ENCODE measurements around the gene ZNF282. TPM values are rescaled to one million over a fixed set of nuclear protein-coding genes. Genes with fewer than 3 reads are reported as not detected.

ZNF282 gene
- total RNA-seq, 2 donors from 2014 or later, result 14.6 to 24.4 TPM

DNA sequence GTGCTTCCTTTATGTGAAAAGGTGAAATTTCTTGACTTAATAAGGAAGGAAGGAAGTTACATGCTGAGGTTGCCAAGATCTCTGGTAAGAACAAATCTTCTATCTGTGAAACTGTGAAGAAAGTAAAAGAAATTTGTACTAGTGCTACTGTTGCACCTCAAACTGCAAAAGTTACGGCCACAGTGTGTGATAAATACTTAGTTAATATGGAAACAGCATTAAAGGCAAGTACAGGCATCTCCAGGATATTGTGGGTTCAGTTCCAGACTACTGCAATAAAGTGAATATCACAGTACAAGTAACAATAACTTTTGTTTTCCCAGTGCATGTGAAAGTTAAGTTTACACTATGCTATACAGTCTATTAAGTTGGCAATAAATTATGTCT is 22.8 kb upstream of the ZNF282 start:
- Mint-ChIP-seq H3K4me1 (peaks cover 11% of the 10 kb centered on the region), H3K27me3 (no peaks in the 10 kb centered on the region), H3K4me3 (no peak overlapping the region), H3K36me3 (ENCODE audit: low read depth) (peaks cover 7% of the 10 kb centered on the region), H3K27ac (no peak overlapping the region)
- DNase-seq (no peak), ATAC-seq (no peak)
- no peaks in the 10 kb centered on the region for H3K9me3 ChIP-seq (ENCODE audit: control insufficient read depth, low read length, poor library complexity, severe bottlenecking)

DNA sequence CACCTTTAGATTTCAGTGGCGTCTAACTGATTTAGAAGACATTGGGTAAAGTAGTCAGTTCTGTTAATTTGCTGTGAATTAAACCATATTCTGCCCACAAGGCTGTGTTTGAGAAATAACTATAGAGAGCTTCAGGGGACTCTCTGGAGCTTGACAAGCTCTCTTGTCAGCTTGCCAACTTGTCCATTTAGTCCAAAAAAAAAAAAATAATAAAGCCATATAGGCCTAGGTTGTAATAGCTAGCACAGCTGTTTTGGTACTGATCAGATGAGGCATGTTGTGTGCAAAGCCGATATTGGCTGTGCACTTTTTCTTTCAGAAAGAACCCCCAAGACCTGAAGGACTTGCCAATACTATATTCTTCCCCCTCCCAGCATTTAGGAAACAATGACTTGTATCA is 20.2 kb upstream of the ZNF282 start:
- ATAC-seq (no peak), DNase-seq (no peak)
- Mint-ChIP-seq H3K4me1 (peaks cover 12% of the 10 kb centered on the region), H3K4me3 (no peak overlapping the region), H3K36me3 (ENCODE audit: low read depth) (peaks cover 12% of the 10 kb centered on the region), H3K27ac (no peak overlapping the region), H3K27me3 (no peaks in the 10 kb centered on the region)
- H3K9me3 ChIP-seq (ENCODE audit: control insufficient read depth, low read length, poor library complexity, severe bottlenecking), result no peaks in the 10 kb centered on the region

DNA sequence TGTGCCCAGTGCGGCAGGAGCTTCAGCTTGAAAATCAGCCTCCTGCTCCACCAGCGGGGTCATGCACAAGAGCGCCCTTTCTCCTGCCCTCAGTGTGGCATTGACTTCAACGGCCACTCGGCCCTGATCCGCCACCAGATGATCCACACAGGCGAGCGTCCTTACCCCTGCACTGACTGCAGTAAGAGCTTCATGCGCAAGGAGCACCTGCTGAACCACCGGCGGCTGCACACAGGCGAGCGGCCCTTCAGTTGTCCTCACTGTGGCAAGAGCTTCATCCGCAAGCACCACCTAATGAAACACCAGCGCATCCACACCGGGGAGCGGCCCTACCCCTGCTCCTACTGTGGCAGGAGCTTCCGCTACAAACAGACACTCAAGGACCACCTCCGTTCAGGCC is 16.1 kb upstream of the ZNF282 start:
- peaks cover 14% of the 10 kb centered on the region for H3K4me1 Mint-ChIP-seq
- no peak for DNase-seq
- H3K27ac Mint-ChIP-seq, result peak overlapping the region; percentile 37
- H3K4me3 Mint-ChIP-seq, result no peak overlapping the region
- H3K36me3 Mint-ChIP-seq (ENCODE audit: low read depth), result peaks cover 12% of the 10 kb centered on the region
- ATAC-seq, result no peak
- H3K9me3 ChIP-seq (ENCODE audit: control insufficient read depth, low read length, poor library complexity, severe bottlenecking), result no peaks in the 10 kb centered on the region
- no peaks in the 10 kb centered on the region for H3K27me3 Mint-ChIP-seq

DNA sequence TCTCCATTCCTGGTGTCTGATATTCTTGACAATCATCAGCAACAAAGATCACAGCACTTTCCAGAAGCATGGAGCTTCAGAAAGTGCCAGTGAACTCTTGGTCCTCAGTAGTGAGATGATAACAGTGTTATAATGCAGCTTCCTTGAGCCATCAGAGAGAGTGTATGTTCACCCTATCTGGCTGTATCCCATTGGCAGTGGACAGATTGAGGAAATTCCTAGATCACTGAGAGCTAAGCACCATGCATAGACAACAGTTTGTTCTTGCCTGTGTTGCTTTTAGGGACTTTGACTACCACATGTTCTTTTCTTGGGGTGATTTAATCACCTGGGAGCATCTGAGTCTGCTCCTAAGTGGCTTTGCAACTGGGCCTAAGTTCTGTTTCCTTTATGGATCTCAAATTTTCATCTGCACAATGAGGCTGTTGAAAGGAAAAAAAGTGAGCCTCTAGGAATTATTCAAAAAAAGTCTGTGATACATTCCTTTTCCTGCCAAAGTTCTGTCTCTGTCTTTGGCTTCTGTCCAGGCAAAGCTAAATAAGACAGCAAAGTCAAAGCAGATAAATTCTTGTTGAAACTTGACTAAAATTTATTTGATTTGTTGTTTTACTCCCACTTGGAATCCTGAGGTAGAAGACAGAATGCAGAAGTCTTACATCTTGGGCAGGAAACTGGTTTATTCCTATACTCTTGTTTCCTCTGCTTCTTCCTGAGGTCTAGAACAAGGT is 14.5 kb upstream of the ZNF282 start:
- DNase-seq (no peak), ATAC-seq (no peak)
- H3K9me3 ChIP-seq (ENCODE audit: control insufficient read depth, low read length, poor library complexity, severe bottlenecking), result no peaks in the 10 kb centered on the region
- Mint-ChIP-seq H3K36me3 (ENCODE audit: low read depth) (peaks cover 12% of the 10 kb centered on the region), H3K27ac (no peak overlapping the region), H3K4me3 (no peak overlapping the region), H3K27me3 (no peaks in the 10 kb centered on the region), H3K4me1 (peaks cover 12% of the 10 kb centered on the region)

DNA sequence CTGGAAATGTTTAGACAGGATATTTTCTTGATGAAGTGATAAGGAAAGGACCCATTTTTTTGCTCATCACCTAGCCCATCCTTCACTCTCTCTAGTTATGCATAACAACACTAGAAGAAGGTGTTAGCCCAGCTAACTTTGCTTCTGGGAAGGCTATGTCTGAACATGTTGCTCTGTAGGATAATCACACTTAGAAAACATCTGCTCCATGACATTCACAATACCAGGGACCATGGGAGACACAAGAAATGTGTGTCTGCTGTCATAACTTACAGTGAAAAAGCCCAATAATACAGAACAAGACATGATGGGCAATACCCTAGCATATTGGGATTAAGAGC is 13.9 kb upstream of the ZNF282 start:
- peak overlapping the region; percentile 65 for H3K27ac Mint-ChIP-seq
- H3K4me3 Mint-ChIP-seq, result no peak overlapping the region

DNA sequence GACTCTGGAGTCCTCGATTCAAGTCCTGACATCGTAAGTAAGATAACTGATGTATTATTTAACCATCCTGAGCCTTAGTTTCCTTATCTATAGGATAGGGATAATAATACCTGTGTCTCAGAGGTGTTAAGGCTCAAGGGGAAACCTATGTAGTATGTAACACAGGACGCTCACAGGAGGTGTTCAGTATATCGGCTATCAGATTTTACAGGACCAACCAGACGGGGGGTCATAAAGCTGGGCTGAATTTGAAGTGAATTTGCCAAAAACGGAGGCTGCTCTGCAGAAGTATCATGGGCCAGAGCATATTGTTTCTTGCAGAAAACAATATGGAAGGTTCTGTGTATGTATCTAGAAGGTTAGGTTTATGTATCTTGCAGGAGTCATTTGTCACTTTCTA is 11.1 kb upstream of the ZNF282 start:
- H3K9me3 ChIP-seq (ENCODE audit: control insufficient read depth, low read length, poor library complexity, severe bottlenecking), result no peaks in the 10 kb centered on the region
- H3K36me3 Mint-ChIP-seq (ENCODE audit: low read depth), result no peaks in the 10 kb centered on the region
- H3K27ac Mint-ChIP-seq, result no peak overlapping the region
- ATAC-seq (no peak), DNase-seq (no peak)
- H3K4me1 Mint-ChIP-seq, result peaks cover 2% of the 10 kb centered on the region
- H3K27me3 Mint-ChIP-seq, result no peaks in the 10 kb centered on the region
- no peak overlapping the region for H3K4me3 Mint-ChIP-seq

More for the DNA sequence above, 13.9 kb upstream of the ZNF282 start:
- DNase-seq (no peak), ATAC-seq (no peak)
- Mint-ChIP-seq H3K27me3 (no peaks in the 10 kb centered on the region), H3K4me1 (peaks cover 12% of the 10 kb centered on the region), H3K36me3 (ENCODE audit: low read depth) (peaks cover 10% of the 10 kb centered on the region)
- no peaks in the 10 kb centered on the region for H3K9me3 ChIP-seq (ENCODE audit: control insufficient read depth, low read length, poor library complexity, severe bottlenecking)

DNA sequence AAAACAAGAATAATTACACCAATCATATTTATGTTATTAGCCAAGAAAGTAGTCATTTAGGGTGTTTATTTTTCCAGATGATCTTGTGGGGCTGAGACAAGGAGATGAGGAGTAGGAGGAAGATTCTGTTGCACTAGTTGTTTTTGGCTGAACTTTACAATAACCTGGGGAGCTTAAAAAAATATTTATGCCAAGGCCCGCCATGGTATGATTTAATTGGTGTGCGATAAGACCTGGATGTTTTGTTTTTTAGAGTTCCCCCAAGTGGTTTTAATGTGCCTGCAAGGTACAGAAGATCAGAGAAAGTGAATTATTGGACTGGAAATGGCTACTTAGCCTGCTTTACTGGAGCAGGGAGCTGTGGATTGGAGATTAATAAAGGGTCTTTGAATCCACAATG is 7.1 kb upstream of the ZNF282 start:
- H3K9me3 ChIP-seq (ENCODE audit: control insufficient read depth, low read length, poor library complexity, severe bottlenecking), result no peaks in the 10 kb centered on the region
- Mint-ChIP-seq H3K27ac (peak overlapping the region; percentile 24), H3K27me3 (no peaks in the 10 kb centered on the region), H3K4me3 (peak overlapping the region; percentile 16), H3K36me3 (ENCODE audit: low read depth) (no peaks in the 10 kb centered on the region), H3K4me1 (no peaks in the 10 kb centered on the region)
- no peak for ATAC-seq
- no peak for DNase-seq

DNA sequence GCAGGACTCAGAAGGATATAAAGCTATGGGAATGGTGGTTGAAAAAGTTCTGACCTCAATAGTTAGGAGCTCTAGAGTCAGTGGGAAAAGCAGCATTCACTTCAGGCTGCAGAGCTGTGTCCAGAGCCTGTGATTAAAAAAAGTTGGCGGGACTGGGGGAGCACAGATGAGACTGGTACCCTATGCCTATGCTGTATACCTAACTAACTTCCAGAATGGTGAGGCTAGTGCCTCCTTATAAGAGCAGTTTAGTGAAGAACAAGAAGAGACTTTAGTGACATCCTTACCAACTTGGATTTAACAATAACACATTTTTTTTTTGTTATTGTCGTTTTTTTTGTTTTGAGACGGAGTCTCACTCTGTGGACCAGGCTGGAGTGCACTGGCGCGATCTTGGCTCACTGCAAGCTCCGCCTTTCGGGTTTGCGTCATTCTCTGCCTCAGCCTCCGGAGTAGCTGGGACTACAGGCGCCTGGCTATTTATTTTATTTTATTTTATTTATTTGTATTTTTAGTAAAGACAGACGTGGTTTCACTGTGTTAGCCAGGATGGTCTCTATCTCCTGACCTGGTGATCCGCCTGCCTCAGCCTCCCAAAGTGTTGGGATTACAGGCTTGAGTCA is 6.6 kb upstream of the ZNF282 start:
- Mint-ChIP-seq H3K4me1 (no peaks in the 10 kb centered on the region), H3K36me3 (ENCODE audit: low read depth) (no peaks in the 10 kb centered on the region), H3K4me3 (no peak overlapping the region), H3K27me3 (no peaks in the 10 kb centered on the region), H3K27ac (peak overlapping the region; percentile 24)
- ATAC-seq (no peak), DNase-seq (no peak)
- no peaks in the 10 kb centered on the region for H3K9me3 ChIP-seq (ENCODE audit: control insufficient read depth, low read length, poor library complexity, severe bottlenecking)

DNA sequence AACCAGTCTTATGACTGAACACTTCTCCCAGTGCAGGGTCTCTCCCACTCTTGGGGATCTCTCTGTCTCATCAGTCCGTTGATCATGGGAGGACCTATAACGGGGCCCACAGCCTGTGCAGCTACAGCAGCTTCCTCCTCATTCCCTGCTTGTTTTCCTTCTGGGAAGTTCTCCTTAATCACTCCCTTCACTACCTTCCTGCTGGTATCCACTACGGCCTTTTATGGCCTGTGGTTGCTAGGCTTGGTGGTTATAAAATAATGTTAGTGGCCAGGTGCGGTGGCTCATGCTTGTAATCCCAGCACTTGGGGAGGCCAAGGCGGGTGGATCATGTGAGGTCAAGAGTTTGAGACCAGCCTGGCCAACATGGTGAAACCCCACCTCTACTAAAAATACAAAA is 3.5 kb upstream of the ZNF282 start:
- ATAC-seq, result no peak

DNA sequence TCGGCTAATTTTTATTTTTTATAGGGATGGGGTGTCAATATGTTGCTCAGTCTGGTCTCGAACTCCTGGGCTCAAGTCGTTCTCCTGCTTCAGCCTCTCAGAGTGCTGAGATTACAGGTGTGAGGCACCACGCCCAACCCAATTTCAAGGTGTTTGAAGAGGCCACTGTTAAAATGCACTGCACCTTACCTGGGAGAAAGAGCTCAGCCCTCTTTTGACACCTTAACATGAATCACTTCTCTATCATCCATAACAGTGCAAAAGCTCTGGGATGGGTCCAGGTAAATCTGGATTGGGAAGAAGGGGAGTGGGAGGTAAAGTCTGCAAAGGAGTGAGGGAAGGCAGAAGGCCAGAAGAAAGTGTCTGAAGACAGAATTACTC is 557 bp upstream of the ZNF282 start:
- no peaks in the 10 kb centered on the region for H3K9me3 ChIP-seq (ENCODE audit: control insufficient read depth, low read length, poor library complexity, severe bottlenecking)
- DNase-seq, result no peak
- Mint-ChIP-seq H3K27me3 (no peaks in the 10 kb centered on the region), H3K4me3 (peak overlapping the region; percentile 87), H3K27ac (no peak overlapping the region), H3K4me1 (peaks cover 15% of the 10 kb centered on the region), H3K36me3 (ENCODE audit: low read depth) (peaks cover 4% of the 10 kb centered on the region)
- ATAC-seq, result no peak

More for the DNA sequence above, 3.5 kb upstream of the ZNF282 start:
- H3K36me3 Mint-ChIP-seq (ENCODE audit: low read depth), result no peaks in the 10 kb centered on the region
- H3K27me3 Mint-ChIP-seq, result no peaks in the 10 kb centered on the region
- no peak overlapping the region for H3K27ac Mint-ChIP-seq
- no peaks in the 10 kb centered on the region for H3K9me3 ChIP-seq (ENCODE audit: control insufficient read depth, low read length, poor library complexity, severe bottlenecking)
- no peak overlapping the region for H3K4me3 Mint-ChIP-seq
- peaks cover 9% of the 10 kb centered on the region for H3K4me1 Mint-ChIP-seq
- no peak for DNase-seq

DNA sequence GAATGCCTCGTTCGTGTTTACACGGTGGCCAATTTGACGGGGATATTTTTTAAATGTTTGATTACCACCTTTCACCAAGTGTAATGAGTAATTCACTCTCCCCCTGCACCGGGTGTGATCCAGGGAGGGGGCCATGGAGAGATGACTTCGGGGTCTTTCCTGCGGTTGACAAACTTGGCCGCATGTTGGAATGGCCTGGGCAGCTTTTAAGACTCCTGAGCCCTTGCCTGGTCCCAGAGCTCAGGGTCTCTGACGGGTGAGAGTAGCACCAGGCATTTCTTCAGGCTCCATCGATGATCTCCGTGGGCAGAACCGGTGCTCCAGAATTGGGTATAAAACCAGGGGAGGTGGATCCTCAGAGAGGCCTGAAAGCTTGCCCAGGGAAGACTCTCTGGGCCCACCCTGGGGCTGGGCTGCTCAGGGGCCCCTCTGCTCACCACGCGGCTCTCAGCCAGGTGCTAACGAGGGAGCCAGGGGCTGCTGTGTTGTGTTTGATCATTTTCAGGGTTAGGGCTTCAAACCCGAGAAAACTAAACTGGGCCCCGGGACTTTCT is 882 bp downstream of the ZNF282 start:
- Mint-ChIP-seq H3K36me3 (ENCODE audit: low read depth) (peaks cover 13% of the 10 kb centered on the region), H3K4me3 (peak overlapping the region; percentile 88), H3K4me1 (peaks cover 20% of the 10 kb centered on the region), H3K27me3 (no peaks in the 10 kb centered on the region), H3K27ac (peak overlapping the region; percentile 86)
- DNase-seq (no peak), ATAC-seq (peak; percentile 10)
- H3K9me3 ChIP-seq (ENCODE audit: control insufficient read depth, low read length, poor library complexity, severe bottlenecking), result no peaks in the 10 kb centered on the region

DNA sequence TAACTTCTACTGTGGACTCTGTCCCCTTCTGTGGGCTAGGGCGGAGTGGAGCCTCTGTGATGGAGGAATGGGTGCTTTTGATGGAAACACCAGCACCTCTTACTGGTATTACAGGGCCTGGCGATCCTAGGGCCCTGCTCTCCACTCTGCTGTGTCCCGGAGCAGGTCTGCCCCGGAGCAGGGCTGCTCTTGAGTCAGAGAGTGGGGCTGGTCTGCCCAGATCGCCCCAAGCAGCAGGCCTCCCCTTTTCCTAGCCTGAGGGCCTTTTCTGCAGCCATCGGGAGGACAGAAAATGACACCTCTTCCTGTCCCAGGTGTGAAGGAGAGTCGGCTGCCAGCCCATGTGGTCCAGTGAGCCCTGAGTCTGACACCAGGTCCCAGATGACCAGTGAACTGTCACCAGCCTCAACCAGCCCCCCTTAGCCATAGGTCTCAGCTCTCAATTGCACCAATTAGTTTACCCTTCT is 1.4 kb downstream of the ZNF282 start:
- no peaks in the 10 kb centered on the region for H3K9me3 ChIP-seq (ENCODE audit: control insufficient read depth, low read length, poor library complexity, severe bottlenecking)
- peak overlapping the region; percentile 86 for H3K27ac Mint-ChIP-seq
- no peaks in the 10 kb centered on the region for H3K27me3 Mint-ChIP-seq
- DNase-seq (no peak), ATAC-seq (peak; percentile 7)
- peak overlapping the region; percentile 88 for H3K4me3 Mint-ChIP-seq
- H3K4me1 Mint-ChIP-seq, result peaks cover 22% of the 10 kb centered on the region
- peaks cover 14% of the 10 kb centered on the region for H3K36me3 Mint-ChIP-seq (ENCODE audit: low read depth)

DNA sequence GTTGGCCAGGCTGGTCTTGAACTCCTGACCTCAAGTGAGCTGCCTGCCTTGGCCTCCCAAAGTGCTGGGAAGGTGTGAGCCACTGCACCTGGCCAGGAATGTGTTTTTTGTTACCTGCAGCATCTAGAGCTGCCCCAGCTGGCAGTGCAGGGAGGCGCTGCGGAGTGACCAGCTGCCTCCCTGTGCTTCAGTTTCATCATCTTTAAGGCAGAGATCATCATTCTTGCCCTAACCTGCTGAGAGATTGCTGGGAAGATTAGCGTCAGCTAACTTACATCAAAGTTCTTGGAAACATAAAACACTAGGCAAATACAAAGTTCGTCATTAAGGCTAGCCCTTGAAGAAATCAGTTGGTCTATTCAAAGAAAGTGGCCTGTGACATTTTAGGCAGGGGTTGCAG is 2.3 kb downstream of the ZNF282 start:
- peaks cover 17% of the 10 kb centered on the region for H3K36me3 Mint-ChIP-seq (ENCODE audit: low read depth)
- no peaks in the 10 kb centered on the region for H3K27me3 Mint-ChIP-seq
- H3K27ac Mint-ChIP-seq, result peak overlapping the region; percentile 86
- ATAC-seq (no peak), DNase-seq (no peak)
- peak overlapping the region; percentile 88 for H3K4me3 Mint-ChIP-seq
- H3K4me1 Mint-ChIP-seq, result peaks cover 24% of the 10 kb centered on the region
- H3K9me3 ChIP-seq (ENCODE audit: control insufficient read depth, low read length, poor library complexity, severe bottlenecking), result no peaks in the 10 kb centered on the region

Data from T-helper 17 cell (primary cell).